Astrocyte of the cerebellum (primary cell): ENCODE results near the gene CD40LG.

Experiments used
- DNase-seq: peaks from one replicate; pipeline ENCODE4 v3.0.0-alpha.2; 2011; ENCODE audit warnings: low read depth
- H3K4me3 ChIP-seq: 2 replicates; pipeline ENCODE4 v1.5.1; 2011; ENCODE audit warnings: mild to moderate bottlenecking, low read depth, low read length, moderate library complexity
- in situ Hi-C: cut with HindIII; loops from 2 replicates; pipeline ENCODE4 v1.10.0; 2017; ENCODE audit warnings: low sequenced_read_pairs
- TF ChIP-seq, protein P1 (sequence below): IDR thresholded peaks from 2 replicates; pipeline ENCODE4 v1.5.1; 2012; ENCODE audit warnings: low read length, low read depth, moderate library complexity, mild to moderate bottlenecking; ENCODE audit errors: missing control alignments

CD40LG gene

DNA sequence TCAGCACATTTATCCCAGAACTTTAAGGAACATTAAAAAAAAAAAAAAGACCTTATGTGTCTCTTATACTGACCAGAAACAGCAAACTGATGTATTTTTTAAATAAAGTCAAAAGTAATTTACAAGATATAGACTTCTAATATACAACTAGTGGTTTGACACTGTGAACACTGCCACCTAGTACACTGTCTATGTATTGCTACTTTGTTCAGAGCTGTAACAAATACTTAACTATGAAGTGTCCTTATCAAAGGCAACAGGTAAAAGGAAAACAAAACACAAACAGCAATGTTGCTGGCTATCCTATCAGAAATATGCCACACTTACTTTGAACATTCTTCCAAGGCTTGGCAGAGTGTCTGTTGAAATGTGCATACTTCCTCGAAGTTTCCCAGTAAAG lies 60.4 kb downstream of the CD40LG start:
- TF ChIP-seq, protein P1, sequence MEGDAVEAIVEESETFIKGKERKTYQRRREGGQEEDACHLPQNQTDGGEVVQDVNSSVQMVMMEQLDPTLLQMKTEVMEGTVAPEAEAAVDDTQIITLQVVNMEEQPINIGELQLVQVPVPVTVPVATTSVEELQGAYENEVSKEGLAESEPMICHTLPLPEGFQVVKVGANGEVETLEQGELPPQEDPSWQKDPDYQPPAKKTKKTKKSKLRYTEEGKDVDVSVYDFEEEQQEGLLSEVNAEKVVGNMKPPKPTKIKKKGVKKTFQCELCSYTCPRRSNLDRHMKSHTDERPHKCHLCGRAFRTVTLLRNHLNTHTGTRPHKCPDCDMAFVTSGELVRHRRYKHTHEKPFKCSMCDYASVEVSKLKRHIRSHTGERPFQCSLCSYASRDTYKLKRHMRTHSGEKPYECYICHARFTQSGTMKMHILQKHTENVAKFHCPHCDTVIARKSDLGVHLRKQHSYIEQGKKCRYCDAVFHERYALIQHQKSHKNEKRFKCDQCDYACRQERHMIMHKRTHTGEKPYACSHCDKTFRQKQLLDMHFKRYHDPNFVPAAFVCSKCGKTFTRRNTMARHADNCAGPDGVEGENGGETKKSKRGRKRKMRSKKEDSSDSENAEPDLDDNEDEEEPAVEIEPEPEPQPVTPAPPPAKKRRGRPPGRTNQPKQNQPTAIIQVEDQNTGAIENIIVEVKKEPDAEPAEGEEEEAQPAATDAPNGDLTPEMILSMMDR, result no peak
- no peak for DNase-seq

More for the DNA sequence above, 60.4 kb downstream of the CD40LG start:
- in situ Hi-C loops, result no loop called here
- no peak overlapping the region for H3K4me3 ChIP-seq
